ENCODE data around the gene ITGA6. TPM values are rescaled to one million over a fixed set of nuclear protein-coding genes. Genes with fewer than 3 reads are reported as not detected.

ITGA6 gene
- total RNA-seq, 1 donor from 2014 or later: 35.3 TPM

- no peak for TF ChIP-seq CTCF (IDR thresholded peaks at IDR 0.05; ENCODE audit: insufficient read depth, low read depth, low read length)
- no peak for TF ChIP-seq EZH2 (IDR thresholded peaks at IDR 0.05; ENCODE audit: insufficient read depth, low read length)
- Histone ChIP-seq H3K36me3 (ENCODE audit: insufficient read depth, low read length) (no peaks in the 10 kb centered on the region), H3K4me3 (ENCODE audit: insufficient read depth, low read depth, low read length) (no peak overlapping the region), H3K9ac (ENCODE audit: low read length) (no peak overlapping the region), H3K79me2 (ENCODE audit: insufficient read depth, low read length) (no peaks in the 10 kb centered on the region), H2AFZ (ENCODE audit: low read depth, low read length) (no peak overlapping the region), H3K27ac (ENCODE audit: low read depth, low read length) (no peak overlapping the region), H4K20me1 (ENCODE audit: insufficient read depth, low read length) (no peaks in the 10 kb centered on the region), H3K4me1 (ENCODE audit: insufficient read depth, low read length) (peaks cover 4% of the 10 kb centered on the region), H3K9me3 (ENCODE audit: insufficient read depth, low read depth, low read length) (no peaks in the 10 kb centered on the region), H3K27me3 (ENCODE audit: insufficient read depth, low read length) (no peaks in the 10 kb centered on the region), H3K4me2 (ENCODE audit: low read length) (peak overlapping the region; percentile 24)
- no peaks in the 10 kb centered on the region for H3K36me3 Mint-ChIP-seq (ENCODE audit: low read depth, unreplicated experiment)
- FAIRE-seq (peak; percentile 59), DNase-seq (ENCODE audit: low read depth) (no peak)
- H3K27ac Mint-ChIP-seq (ENCODE audit: unreplicated experiment): no peak overlapping the region
- H3K4me3 Mint-ChIP-seq (ENCODE audit: unreplicated experiment): no peak overlapping the region
- H3K4me1 Mint-ChIP-seq (ENCODE audit: low read depth, unreplicated experiment): peaks cover 11% of the 10 kb centered on the region
- peaks cover 9% of the 10 kb centered on the region for H3K9me3 Mint-ChIP-seq (ENCODE audit: unreplicated experiment)
- peaks cover under 1% of the 10 kb centered on the region for H3K27me3 Mint-ChIP-seq (ENCODE audit: low read depth, unreplicated experiment)
Measured at GRCh38 chr2:172381275-172382027, 45.9 kb upstream of the ITGA6 start.

- Histone ChIP-seq H3K27me3 (ENCODE audit: insufficient read depth, low read length) (no peaks in the 10 kb centered on the region), H3K79me2 (ENCODE audit: insufficient read depth, low read length) (no peaks in the 10 kb centered on the region), H3K27ac (ENCODE audit: low read depth, low read length) (no peak overlapping the region), H3K4me3 (ENCODE audit: insufficient read depth, low read depth, low read length) (no peak overlapping the region), H3K4me1 (ENCODE audit: insufficient read depth, low read length) (no peaks in the 10 kb centered on the region), H2AFZ (ENCODE audit: low read depth, low read length) (no peak overlapping the region), H3K9ac (ENCODE audit: low read length) (no peak overlapping the region), H3K9me3 (ENCODE audit: insufficient read depth, low read depth, low read length) (no peaks in the 10 kb centered on the region), H3K36me3 (ENCODE audit: insufficient read depth, low read length) (no peaks in the 10 kb centered on the region), H4K20me1 (ENCODE audit: insufficient read depth, low read length) (no peaks in the 10 kb centered on the region), H3K4me2 (ENCODE audit: low read length) (no peak overlapping the region)
- Mint-ChIP-seq H3K9me3 (ENCODE audit: unreplicated experiment) (peaks cover 3% of the 10 kb centered on the region), H3K4me3 (ENCODE audit: unreplicated experiment) (no peak overlapping the region), H3K4me1 (ENCODE audit: low read depth, unreplicated experiment) (no peaks in the 10 kb centered on the region), H3K27ac (ENCODE audit: unreplicated experiment) (no peak overlapping the region), H3K36me3 (ENCODE audit: low read depth, unreplicated experiment) (no peaks in the 10 kb centered on the region), H3K27me3 (ENCODE audit: low read depth, unreplicated experiment) (peaks cover 5% of the 10 kb centered on the region)
- TF ChIP-seq CTCF (IDR thresholded peaks at IDR 0.05; ENCODE audit: insufficient read depth, low read depth, low read length): no peak
- DNase-seq (ENCODE audit: low read depth): no peak
- FAIRE-seq: no peak
Measured at GRCh38 chr2:172387361-172387760, 40.0 kb upstream of the ITGA6 start.

- Histone ChIP-seq H3K27me3 (ENCODE audit: insufficient read depth, low read length) (no peaks in the 10 kb centered on the region), H3K9ac (ENCODE audit: low read length) (no peak overlapping the region), H3K27ac (ENCODE audit: low read depth, low read length) (no peak overlapping the region), H2AFZ (ENCODE audit: low read depth, low read length) (no peak overlapping the region), H3K79me2 (ENCODE audit: insufficient read depth, low read length) (no peaks in the 10 kb centered on the region), H3K4me2 (ENCODE audit: low read length) (no peak overlapping the region), H3K9me3 (ENCODE audit: insufficient read depth, low read depth, low read length) (no peaks in the 10 kb centered on the region), H3K4me3 (ENCODE audit: insufficient read depth, low read depth, low read length) (no peak overlapping the region), H3K4me1 (ENCODE audit: insufficient read depth, low read length) (no peaks in the 10 kb centered on the region), H3K36me3 (ENCODE audit: insufficient read depth, low read length) (no peaks in the 10 kb centered on the region), H4K20me1 (ENCODE audit: insufficient read depth, low read length) (no peaks in the 10 kb centered on the region)
- Mint-ChIP-seq H3K27me3 (ENCODE audit: low read depth, unreplicated experiment) (peaks cover 7% of the 10 kb centered on the region), H3K9me3 (ENCODE audit: unreplicated experiment) (no peaks in the 10 kb centered on the region), H3K4me1 (ENCODE audit: low read depth, unreplicated experiment) (no peaks in the 10 kb centered on the region), H3K27ac (ENCODE audit: unreplicated experiment) (no peak overlapping the region), H3K36me3 (ENCODE audit: low read depth, unreplicated experiment) (no peaks in the 10 kb centered on the region), H3K4me3 (ENCODE audit: unreplicated experiment) (no peak overlapping the region)
- DNase-seq (ENCODE audit: low read depth) (no peak), FAIRE-seq (no peak)
- TF ChIP-seq CTCF (IDR thresholded peaks at IDR 0.05; ENCODE audit: insufficient read depth, low read depth, low read length): no peak
- TF ChIP-seq EZH2 (IDR thresholded peaks at IDR 0.05; ENCODE audit: insufficient read depth, low read length): no peak
Measured at GRCh38 chr2:172389685-172390339, 37.6 kb upstream of the ITGA6 start.

Data from astrocyte (in vitro differentiated cells and primary cell).